ENCODE data around the gene PIANP.
"Not testable (repeated sequence)": the region's sequence is repeated elsewhere in the genome, so short reads cannot be mapped to it uniquely, and the experiment has no call there.

PIANP gene

GRCh38 chr12:6708960-6709394 lies 8.4 kb upstream of the PIANP start:
- H3K27ac ChIP-seq (replicated peaks), result no peak overlapping the region
- no peak overlapping the region for H3K4me3 ChIP-seq (replicated peaks; ENCODE audit: insufficient read depth, low read length)
- TF ChIP-seq REST (IDR thresholded peaks at IDR 0.05; ENCODE audit: insufficient replicate concordance, low read depth) (no peak), CTCF (IDR thresholded peaks at IDR 0.05; ENCODE audit: insufficient read depth, low read length) (no peak), GABPA (IDR thresholded peaks at IDR 0.05; ENCODE audit: low read depth) (no peak), POLR2AphosphoS5 (IDR thresholded peaks at IDR 0.05; ENCODE audit: low read depth) (no peak), SPI1 (IDR thresholded peaks at IDR 0.05; ENCODE audit: borderline replicate concordance, low read depth) (no peak)
- peaks cover 6% of the 10 kb centered on the region for H3K27me3 ChIP-seq (ENCODE audit: insufficient read depth, poor library complexity, severe bottlenecking)
- no peak for DNase-seq (ENCODE audit: low read depth in 1 of 2, low spot score in 1 of 2)

DNA sequence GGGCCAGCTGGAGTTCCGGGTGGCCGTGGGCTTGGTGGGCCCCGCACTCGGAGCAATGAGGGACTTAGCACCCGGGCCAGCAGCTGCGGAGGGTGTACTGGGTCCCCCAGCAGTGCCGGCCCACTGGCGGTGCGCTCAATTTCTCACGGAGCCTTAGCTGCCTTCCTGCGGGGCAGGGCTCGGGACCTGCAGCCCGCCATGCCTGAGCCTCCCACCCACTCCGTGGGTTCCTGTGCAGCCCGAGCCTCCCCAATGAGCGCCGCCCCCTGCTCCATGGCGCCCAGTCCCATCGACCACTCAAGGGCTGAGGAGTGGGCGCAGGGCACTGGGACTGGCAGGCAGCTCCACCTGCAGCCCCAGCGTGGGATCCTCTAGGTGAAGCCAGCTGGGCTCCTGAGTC lies 7.7 kb upstream of the PIANP start:
- not testable (repeated sequence) for H3K4me3 ChIP-seq (replicated peaks; ENCODE audit: insufficient read depth, low read length); DNase-seq (ENCODE audit: low read depth in 1 of 2, low spot score in 1 of 2); H3K27ac ChIP-seq (replicated peaks)
- H3K27me3 ChIP-seq (ENCODE audit: insufficient read depth, poor library complexity, severe bottlenecking), result peaks cover 11% of the 10 kb centered on the region

DNA sequence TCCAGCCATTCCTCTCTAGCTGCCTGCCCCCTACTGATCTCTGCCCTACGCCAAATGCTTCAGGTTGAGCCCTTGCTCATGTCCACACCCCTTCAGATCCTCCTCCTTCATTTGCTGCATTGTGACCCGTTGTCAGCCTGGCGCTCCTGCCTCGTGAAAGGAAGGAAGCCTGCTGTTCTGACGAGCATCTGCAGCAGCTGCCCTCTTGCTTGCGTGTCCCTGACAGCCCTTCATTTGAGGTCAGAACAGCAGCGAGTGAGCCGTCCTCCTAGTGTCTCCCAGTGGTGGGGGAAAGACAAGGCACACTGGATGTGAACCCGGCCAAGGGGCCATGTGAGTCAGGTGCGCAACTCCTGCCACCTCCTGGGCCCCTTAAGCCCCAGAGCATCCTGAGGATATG lies 3.0 kb upstream of the PIANP start:
- DNase-seq (ENCODE audit: low read depth in 1 of 2, low spot score in 1 of 2), result peak in 1 of 2 experiments; percentile 33
- no peak overlapping the region for H3K4me3 ChIP-seq (replicated peaks; ENCODE audit: insufficient read depth, low read length)
- no peak overlapping the region for H3K27ac ChIP-seq (replicated peaks)
- peaks cover 47% of the 10 kb centered on the region for H3K27me3 ChIP-seq (ENCODE audit: insufficient read depth, poor library complexity, severe bottlenecking)
- TF ChIP-seq REST (IDR thresholded peaks at IDR 0.05; ENCODE audit: insufficient replicate concordance, low read depth), result no peak
- no peak for TF ChIP-seq GABPA (IDR thresholded peaks at IDR 0.05; ENCODE audit: low read depth)
- no peak for TF ChIP-seq POLR2AphosphoS5 (IDR thresholded peaks at IDR 0.05; ENCODE audit: low read depth)
- no peak for TF ChIP-seq CTCF (IDR thresholded peaks at IDR 0.05; ENCODE audit: insufficient read depth, low read length)
- no peak for TF ChIP-seq SPI1 (IDR thresholded peaks at IDR 0.05; ENCODE audit: borderline replicate concordance, low read depth)

GRCh38 chr12:6701078-6701768 lies 608 bp upstream of the PIANP start:
- TF ChIP-seq SPI1 (IDR thresholded peaks at IDR 0.05; ENCODE audit: borderline replicate concordance, low read depth) (no peak), POLR2AphosphoS5 (IDR thresholded peaks at IDR 0.05; ENCODE audit: low read depth) (no peak), GABPA (IDR thresholded peaks at IDR 0.05; ENCODE audit: low read depth) (no peak), CTCF (IDR thresholded peaks at IDR 0.05; ENCODE audit: insufficient read depth, low read length) (no peak), REST (IDR thresholded peaks at IDR 0.05; ENCODE audit: insufficient replicate concordance, low read depth) (no peak)
- Histone ChIP-seq H3K4me3 (replicated peaks; ENCODE audit: insufficient read depth, low read length) (no peak overlapping the region), H3K27ac (replicated peaks) (no peak overlapping the region), H3K27me3 (ENCODE audit: insufficient read depth, poor library complexity, severe bottlenecking) (peaks cover 47% of the 10 kb centered on the region)
- DNase-seq (ENCODE audit: low read depth in 1 of 2, low spot score in 1 of 2), result no peak
